Sigmoid colon (tissue), 4 donors: ENCODE measurements around the gene MLPH.

Experiments
- POLR2A ChIP-seq, 2 donors: fragments of 450-650 bp; IDR thresholded peaks; one replicate each; pipeline ENCODE4 v1.6.1; 2016; ENCODE audit warnings: antibody characterized with exemption in 2 of 2, mild to moderate bottlenecking in 2 of 2, moderate library complexity in 2 of 2
- POLR2AphosphoS5 ChIP-seq, 4 donors: sonication (generic); formaldehyde crosslinking; IDR thresholded peaks; one replicate each; pipeline ENCODE4 v1.6.1; 2017; ENCODE audit warnings: antibody characterized with exemption in 4 of 4
- TF ChIP-seq, protein P1 (sequence below), 4 experiments: fragments of 450-650 bp in 3 of 4; fragments of 200-600 bp in 1 of 4; IDR thresholded peaks; one replicate each; pipeline ENCODE4 v1.5.1; 2016 to 2019; ENCODE audit warnings: antibody characterized with exemption in 4 of 4, mild to moderate bottlenecking in 3 of 4, moderate library complexity in 2 of 4

DNA sequence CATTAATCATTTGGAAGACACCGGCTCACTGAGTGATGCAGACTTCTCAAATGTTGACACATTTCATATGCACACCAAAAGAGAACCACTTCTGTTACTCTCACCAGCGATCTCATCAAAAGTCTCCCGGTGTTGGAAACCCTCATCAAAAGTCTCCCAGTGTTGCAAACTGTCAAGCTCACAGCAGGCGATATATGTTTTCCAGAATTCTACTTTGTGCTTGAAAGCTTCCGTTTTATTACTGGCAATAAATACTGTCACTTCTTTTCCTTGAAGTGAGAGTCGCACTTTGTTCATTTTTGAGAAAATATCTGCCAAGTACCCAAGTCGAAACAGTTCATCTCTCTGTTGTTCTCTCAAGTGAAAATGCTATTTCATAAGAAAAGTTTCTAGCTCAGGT lies 20.5 kb downstream of the MLPH start:
- TF ChIP-seq, protein P1, sequence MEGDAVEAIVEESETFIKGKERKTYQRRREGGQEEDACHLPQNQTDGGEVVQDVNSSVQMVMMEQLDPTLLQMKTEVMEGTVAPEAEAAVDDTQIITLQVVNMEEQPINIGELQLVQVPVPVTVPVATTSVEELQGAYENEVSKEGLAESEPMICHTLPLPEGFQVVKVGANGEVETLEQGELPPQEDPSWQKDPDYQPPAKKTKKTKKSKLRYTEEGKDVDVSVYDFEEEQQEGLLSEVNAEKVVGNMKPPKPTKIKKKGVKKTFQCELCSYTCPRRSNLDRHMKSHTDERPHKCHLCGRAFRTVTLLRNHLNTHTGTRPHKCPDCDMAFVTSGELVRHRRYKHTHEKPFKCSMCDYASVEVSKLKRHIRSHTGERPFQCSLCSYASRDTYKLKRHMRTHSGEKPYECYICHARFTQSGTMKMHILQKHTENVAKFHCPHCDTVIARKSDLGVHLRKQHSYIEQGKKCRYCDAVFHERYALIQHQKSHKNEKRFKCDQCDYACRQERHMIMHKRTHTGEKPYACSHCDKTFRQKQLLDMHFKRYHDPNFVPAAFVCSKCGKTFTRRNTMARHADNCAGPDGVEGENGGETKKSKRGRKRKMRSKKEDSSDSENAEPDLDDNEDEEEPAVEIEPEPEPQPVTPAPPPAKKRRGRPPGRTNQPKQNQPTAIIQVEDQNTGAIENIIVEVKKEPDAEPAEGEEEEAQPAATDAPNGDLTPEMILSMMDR (IDR thresholded peaks at IDR 0.05) = no peak
- TF ChIP-seq POLR2A (IDR thresholded peaks at IDR 0.05) = no peak
- TF ChIP-seq POLR2AphosphoS5 (IDR thresholded peaks at IDR 0.05) = no peak
